Vagina (tissue), 2 donors: ENCODE measurements around the gene CALD1.

Experiments used
- POLR2AphosphoS5 ChIP-seq, 2 donors: sonication (generic); formaldehyde crosslinking; IDR thresholded peaks; one replicate each; pipeline ENCODE4 v1.9.0; 2017; ENCODE audit warnings: antibody characterized with exemption in 2 of 2, mild to moderate bottlenecking in 2 of 2, low read depth in 1 of 2; ENCODE audit not compliant: insufficient read depth in 1 of 2
- TF ChIP-seq, protein P1 (sequence below), 3 experiments: fragments of 450-650 bp in 2 of 3; fragments of 200-600 bp in 1 of 3; sonication (generic) in 1 of 3; IDR thresholded peaks; one replicate each; pipeline ENCODE4 v1.5.1; 2017 to 2019; ENCODE audit warnings: antibody characterized with exemption in 3 of 3, mild to moderate bottlenecking in 2 of 3, moderate library complexity in 2 of 3

DNA sequence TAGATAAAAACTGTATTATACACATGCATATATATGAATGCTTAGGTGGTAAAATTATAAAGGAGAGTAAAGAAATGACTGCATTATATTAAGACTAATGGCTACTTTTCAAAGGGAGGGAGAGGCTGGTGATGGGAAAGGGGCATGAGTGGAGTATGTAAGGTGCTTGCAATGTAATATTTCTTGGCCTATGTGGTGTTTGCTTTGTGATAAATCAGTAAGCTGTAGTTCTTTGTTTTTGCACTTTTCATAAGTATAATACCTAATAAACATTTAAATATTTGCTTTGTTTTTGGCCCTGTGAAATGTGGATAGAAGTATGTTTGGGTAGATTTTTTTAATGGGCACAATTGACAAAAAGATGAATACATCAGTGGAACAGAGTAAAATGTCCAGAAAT, 232.8 kb downstream of the CALD1 start:
- no peak for TF ChIP-seq POLR2AphosphoS5 (IDR thresholded peaks at IDR 0.05; ENCODE audit: insufficient read depth in 1 of 2, low read depth in 1 of 2)
- TF ChIP-seq, protein P1, sequence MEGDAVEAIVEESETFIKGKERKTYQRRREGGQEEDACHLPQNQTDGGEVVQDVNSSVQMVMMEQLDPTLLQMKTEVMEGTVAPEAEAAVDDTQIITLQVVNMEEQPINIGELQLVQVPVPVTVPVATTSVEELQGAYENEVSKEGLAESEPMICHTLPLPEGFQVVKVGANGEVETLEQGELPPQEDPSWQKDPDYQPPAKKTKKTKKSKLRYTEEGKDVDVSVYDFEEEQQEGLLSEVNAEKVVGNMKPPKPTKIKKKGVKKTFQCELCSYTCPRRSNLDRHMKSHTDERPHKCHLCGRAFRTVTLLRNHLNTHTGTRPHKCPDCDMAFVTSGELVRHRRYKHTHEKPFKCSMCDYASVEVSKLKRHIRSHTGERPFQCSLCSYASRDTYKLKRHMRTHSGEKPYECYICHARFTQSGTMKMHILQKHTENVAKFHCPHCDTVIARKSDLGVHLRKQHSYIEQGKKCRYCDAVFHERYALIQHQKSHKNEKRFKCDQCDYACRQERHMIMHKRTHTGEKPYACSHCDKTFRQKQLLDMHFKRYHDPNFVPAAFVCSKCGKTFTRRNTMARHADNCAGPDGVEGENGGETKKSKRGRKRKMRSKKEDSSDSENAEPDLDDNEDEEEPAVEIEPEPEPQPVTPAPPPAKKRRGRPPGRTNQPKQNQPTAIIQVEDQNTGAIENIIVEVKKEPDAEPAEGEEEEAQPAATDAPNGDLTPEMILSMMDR (IDR thresholded peaks at IDR 0.05) = no peak
